Measurements from ENCODE around the gene EPHB6.

- TF ChIP-seq CTCF (IDR thresholded peaks at IDR 0.05; ENCODE audit: insufficient read depth, low read depth, low read length) (no peak), EZH2 (IDR thresholded peaks at IDR 0.05; ENCODE audit: insufficient read depth, low read length) (no peak)
Observed at GRCh38 chr7:142827951-142828500, 26.9 kb upstream of the EPHB6 start.
